PC-9 (cell line): ENCODE results near the gene TMEM50B.
"Not testable (repeated sequence)": the region's sequence is repeated elsewhere in the genome, so short reads cannot be mapped to it uniquely, and the experiment has no call there.

Experiments
- EZH2 ChIP-seq: fragments of 200-600 bp; sonication (generic); IDR thresholded peaks from 2 replicates; pipeline ENCODE4 v1.8.0; 2017; ENCODE audit warnings: antibody characterized with exemption, low read depth
- TF ChIP-seq, protein P1 (sequence below): fragments of 200-600 bp; sonication (generic); conservative IDR thresholded peaks from 2 replicates; pipeline ENCODE4 v1.6.1; 2017; ENCODE audit warnings: mixed run types, antibody characterized with exemption, mild to moderate bottlenecking, moderate library complexity

DNA sequence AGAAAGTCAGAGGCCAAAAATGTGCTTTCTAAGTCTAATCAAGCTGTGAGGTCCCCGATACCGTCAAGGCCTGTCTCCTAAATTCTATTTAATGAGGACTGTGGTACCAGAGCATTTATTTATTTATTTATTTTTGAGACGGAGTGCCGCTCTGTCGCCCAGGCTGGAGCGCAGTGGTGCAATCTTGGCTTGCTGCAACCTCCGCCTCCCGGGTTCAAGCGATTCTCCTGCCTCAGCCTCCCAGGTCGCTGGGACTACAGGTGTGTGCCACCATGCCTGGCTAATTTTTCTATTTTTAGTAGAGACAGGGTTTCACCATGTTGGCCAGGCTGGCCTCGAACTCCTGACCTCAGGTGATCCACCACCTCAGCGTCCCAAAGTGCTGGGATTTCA lies 67.3 kb downstream of the TMEM50B start:
- TF ChIP-seq, protein P1, sequence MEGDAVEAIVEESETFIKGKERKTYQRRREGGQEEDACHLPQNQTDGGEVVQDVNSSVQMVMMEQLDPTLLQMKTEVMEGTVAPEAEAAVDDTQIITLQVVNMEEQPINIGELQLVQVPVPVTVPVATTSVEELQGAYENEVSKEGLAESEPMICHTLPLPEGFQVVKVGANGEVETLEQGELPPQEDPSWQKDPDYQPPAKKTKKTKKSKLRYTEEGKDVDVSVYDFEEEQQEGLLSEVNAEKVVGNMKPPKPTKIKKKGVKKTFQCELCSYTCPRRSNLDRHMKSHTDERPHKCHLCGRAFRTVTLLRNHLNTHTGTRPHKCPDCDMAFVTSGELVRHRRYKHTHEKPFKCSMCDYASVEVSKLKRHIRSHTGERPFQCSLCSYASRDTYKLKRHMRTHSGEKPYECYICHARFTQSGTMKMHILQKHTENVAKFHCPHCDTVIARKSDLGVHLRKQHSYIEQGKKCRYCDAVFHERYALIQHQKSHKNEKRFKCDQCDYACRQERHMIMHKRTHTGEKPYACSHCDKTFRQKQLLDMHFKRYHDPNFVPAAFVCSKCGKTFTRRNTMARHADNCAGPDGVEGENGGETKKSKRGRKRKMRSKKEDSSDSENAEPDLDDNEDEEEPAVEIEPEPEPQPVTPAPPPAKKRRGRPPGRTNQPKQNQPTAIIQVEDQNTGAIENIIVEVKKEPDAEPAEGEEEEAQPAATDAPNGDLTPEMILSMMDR, result not testable (repeated sequence)
- TF ChIP-seq EZH2, result not testable (repeated sequence)
